Left kidney (tissue), 2 donors: ENCODE measurements around the gene SLC4A11. TPM values are rescaled to one million over a fixed set of nuclear protein-coding genes. Genes with fewer than 3 reads are reported as not detected.
"Not testable (repeated sequence)": the region's sequence is repeated elsewhere in the genome, so short reads cannot be mapped to it uniquely, and the experiment has no call there.

Source experiments
- DNase-seq: peaks from one replicate; pipeline ENCODE4 v3.0.0-alpha.2; 2013
- polyA plus RNA-seq: library from polyadenylated mRNA; unstranded; fragments of 120-200 nt; gene quantifications from one replicate; pipeline ENCODE4 v1.2.1, GENCODE V29; 2013; ENCODE audit not compliant: insufficient read length

SLC4A11 gene
- polyA plus RNA-seq, 1 donor: 2.3 TPM

DNA sequence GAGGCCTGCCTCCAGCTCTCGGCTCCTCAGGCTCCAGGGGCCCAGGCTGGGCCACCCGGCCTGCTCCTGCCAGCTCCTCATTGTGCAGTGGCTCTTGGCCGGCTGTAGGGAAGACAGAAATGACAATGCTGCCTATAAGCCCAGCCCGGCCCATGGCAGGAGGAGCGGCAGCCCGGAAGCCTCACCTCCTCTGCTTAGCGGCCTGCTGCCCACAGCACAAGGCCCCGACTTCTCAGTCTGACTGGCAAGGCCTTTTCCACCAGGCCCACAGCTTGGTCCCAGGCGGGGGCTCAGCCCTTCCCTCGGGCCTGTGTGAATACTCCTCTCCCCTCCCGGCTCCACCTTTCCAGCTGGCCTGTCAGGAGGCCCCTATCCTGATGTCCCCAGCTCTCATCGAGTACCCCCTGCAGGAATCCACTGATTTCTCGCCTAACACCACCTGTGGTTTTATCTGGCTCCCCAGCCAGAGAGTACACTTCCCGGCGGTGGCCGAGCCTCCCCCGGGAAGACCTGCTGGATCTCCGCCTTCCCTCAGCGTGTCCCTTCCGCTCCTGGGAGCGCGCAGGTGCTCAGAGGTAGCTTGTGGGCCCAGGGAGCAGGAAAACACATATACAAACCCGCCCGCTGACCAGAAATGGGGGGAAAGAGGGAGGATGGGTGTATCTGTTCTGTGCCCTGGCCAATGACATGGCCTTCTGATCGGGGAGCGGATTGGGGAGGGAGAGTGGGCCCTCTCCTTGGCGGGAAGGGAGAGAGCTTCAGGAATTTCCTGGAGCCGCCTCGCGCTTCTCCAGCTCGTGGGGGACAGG, 35.5 kb downstream of the SLC4A11 start:
- no peak for DNase-seq

DNA sequence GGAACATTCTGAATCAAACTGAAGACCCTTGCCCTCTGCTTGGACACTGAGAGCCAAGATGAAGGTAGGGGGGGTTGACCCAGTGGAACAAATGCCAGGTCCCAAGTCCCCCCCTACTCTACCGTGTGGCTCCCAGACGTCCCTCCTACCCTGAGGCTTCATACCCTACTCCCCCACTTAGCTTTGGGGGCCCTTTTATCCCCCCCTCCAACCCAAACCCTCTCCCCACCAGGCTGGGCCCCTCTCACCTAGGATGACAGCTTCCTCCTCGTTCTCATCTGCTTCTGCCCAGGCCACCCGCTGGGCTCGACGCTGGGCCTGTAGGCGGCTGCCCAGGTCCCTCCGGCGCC, 36.0 kb downstream of the SLC4A11 start:
- DNase-seq: no peak

GRCh38 chr20:3199976-3200755, 38.8 kb downstream of the SLC4A11 start:
- no peak for DNase-seq

GRCh38 chr20:3199206-3199605, 39.8 kb downstream of the SLC4A11 start:
- no peak for DNase-seq

- no peak for DNase-seq
Measured at GRCh38 chr20:3195590-3196237, 43.3 kb downstream of the SLC4A11 start.

DNA sequence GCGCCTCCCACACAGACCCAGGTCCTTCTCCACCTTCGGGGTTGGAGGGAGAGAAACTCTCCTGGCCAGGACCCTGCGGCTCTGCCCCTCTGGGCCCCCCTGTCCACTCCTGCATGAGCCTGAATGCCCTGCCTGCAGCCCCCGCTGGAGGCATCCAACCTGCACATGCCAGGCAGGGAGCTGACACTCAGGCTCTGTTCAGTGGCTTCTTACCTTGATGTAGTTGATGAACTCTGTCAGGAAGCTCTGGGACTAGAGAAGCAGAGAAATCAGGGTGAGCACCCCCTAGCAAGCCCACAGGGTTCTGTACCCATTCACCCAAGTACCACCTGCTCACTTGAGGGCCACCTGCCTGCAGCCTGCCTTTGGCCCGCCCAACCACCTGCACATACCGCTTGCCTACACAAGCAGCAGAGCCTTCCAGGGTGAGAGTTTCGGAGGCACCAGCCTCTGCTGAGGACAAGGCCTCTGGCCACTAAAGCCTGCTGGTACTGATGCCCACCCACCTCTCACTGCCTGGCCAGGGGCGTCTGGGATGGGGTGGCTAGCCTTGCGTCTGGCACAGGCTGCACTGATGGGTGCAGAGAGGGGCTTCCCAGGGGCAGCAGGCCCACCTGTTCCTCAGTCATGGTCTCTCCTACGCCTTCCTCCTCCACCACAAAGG, 44.2 kb downstream of the SLC4A11 start:
- no peak for DNase-seq

DNA sequence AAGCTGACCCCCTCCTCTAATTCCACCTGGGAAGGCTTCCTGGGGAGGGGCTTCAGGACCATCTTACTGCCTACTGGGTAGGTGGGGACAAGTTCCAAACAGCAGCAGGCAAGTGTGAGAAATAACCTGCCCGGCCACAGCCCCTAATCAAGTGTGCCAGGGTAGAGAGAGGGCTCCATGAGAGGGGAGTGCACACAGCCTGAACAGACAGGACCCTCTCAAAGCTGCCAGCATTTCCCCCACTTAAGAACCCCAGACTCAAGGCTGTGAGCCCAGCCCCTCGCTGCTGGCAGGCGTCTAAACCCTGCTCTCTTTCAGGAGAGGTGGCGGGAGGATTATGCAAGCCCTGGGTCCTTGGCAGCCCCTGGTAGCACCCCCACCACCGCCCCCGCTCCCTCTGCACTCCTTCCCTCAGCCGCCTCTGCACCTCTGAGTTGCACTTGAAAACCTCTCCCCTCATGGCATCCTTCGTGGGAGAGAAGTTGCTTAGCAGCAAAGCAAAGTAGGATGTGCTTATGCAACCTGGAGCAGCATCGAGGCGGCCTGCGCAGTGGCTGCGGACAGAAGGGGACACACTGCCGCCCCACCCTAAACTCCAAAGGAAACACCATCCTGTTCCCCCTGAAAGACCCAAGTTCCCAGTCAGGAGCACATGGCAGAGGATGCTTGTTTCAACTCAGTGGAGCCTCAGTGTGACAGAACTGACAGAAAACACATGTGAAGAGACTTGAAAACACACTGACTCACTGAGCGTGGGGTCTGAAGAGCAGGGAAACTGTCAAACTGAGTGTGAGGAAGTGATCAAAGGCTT, 45.0 kb downstream of the SLC4A11 start:
- DNase-seq: no peak

- no peak for DNase-seq
Measured at GRCh38 chr20:3192226-3193015, 46.6 kb downstream of the SLC4A11 start.

DNA sequence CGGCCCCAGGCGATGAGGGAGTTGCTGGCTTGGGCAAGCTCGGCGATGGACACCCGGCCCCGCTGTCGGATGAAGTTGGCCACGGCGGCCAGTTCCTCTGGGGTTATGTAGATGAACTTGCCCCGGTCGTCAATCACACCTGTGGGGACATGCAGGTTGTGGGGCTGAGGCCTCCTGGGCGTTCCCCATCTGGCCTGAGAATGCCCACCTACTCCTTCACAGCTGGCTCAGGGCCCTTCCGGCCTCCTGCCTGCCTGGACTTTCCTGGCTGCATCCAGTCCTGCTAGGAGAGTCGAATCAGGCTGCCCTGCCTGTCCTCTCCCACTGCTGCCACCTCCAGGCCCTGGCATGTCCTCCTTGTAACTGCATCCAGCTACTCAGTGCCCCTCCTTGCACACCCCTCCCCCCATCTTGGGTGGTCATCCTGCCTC, 48.3 kb downstream of the SLC4A11 start:
- DNase-seq: no peak

DNA sequence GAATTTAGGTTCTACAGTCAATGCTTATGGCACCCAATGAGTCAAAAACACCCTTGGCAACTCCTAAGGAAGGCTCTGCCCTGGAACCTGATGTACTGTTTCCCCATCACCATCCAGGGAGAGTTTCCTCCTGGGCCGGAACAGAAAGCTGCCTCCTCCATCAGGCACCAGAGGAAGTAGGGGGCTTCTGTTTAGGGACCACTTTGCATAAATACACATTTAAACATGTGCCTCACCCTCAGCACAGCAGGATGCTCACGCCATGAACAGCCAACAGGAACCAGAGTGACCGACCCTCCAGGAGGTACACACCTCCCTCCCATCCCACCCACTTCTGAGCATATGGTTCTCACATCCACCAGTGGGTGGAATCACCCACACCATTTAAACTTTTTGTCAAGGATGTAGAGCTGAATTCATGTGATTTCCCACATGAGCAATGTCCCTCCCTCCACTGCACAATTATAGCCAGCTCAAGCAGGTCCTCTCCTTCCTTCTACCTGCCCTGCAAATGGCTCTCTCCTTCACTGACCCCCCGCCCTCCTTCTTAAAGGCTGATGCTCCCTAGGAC, 49.3 kb downstream of the SLC4A11 start:
- no peak for DNase-seq

DNA sequence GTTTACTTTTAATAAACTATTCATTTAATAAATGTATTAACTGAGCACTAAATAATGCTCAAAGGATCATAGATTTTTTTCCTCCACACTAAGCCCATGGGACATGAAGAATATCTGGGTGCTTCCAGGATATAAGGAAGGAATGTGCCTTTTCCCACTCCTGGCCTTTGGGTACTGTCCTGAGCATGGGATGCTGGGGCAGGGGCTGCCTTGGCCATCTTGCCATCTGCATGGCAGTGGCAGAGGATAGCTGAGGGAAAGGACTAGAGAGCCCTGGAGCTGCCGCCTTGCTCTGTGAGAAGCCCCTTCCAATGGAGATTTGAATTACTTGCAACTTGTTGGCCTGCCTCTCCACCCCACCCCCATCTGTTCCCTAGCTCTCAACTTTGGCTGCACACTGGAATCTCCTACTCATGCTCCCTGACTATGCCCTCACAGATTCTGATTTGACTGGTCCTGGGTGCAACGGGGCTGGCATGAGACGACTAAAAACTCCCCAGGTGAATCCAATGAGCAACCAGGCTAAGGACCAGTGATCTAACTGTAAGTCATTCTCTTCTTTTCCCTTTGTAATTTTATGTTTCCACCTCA, 50.1 kb downstream of the SLC4A11 start:
- DNase-seq: no peak

- not testable (repeated sequence) for DNase-seq
Measured at GRCh38 chr20:3187861-3188260, 51.1 kb downstream of the SLC4A11 start.

- no peak for DNase-seq
Measured at GRCh38 chr20:3183896-3184612, 54.9 kb downstream of the SLC4A11 start.

DNA sequence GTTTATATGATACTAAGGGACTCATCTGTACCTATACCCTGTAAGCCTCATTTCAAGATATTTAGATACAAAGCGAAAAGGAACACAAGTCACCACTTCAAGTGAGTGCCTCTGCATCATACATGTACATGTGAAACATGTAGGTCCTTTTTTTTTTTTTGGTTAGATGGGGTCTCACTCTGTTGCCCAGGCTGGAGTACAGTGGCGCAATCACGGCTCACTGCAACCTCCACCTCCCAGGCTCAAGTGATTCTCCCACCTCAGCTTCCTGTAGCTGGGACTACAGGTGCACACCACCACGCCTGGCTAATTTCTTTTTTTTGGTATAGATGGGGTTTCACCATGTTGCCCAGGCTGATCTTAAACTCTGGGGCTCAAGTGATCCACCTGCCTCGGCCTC, 56.6 kb downstream of the SLC4A11 start:
- DNase-seq: not testable (repeated sequence)

DNA sequence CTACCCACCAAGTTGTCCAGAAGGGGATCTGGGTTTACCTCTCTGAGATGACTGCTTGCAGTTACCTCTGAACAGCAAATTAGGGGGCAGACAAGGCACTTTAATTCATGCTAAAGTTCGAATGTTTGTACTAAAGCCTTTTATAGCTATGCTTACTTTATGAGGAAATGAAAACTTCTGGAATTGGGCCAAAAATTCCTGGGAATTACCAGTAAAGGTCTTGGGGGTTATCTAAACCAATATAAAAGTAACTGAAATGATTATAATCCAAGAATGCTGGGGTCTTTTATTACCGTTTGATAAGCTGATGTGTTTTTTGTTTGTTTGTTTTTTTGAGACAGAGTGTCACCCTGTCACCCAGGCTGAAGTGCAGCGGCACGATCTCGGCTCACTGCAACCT, 57.7 kb downstream of the SLC4A11 start:
- no peak for DNase-seq

DNA sequence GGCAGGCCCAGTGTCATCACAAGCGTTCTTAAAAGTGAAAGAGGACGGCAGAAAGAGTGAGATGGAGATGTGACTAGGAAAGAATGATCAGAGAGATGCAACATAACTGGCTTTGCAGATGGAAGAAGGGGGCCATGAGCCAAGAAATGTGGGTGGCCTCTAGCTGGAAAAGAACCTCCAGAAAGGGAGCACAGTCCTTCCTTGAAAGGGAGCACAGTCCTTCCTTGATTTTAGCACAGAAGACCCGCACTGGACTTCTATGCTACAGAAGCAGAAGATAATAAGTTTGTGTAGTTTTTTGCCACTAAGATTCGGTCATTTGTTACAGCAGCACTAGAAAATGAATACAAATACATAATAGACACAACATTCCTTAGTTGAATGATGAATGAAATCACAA, 58.7 kb downstream of the SLC4A11 start:
- no peak for DNase-seq

- no peak for DNase-seq
Measured at GRCh38 chr20:3177746-3178485, 61.1 kb downstream of the SLC4A11 start.
